Dedifferentiated amniotic fluid mesenchymal stem cell (primary cell): Measurements from ENCODE around the gene PLXNA1.

Source experiments
- DNase-seq: peaks from one replicate; pipeline ENCODE4 v3.0.0-alpha.2; 2016; ENCODE audit errors: extremely low spot score

Gene PLXNA1

DNA sequence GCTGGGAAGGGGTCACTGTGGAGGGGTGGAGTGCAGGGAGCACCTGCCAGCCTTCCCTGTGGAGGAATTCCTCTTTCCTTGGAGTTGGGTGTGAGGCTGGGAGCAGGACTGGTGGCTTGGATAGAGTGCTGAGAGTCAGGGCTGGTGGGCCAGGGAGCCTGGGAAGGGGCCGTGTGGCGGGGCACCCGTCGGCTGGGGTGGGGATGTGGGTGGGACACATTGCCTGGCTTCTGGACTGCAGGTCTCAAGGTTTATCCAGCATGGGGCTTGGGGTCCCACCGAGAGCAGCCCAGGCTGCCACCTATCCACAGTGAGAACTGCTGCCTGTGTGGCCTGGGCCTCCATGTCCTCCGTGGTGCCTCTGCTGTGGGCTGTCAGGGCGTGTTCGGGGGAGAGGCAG, 4.7 kb downstream of the PLXNA1 start:
- DNase-seq, result no peak

- DNase-seq, result no peak
Observed at GRCh38 chr3:126988451-126989021, 5.6 kb downstream of the PLXNA1 start.

- no peak for DNase-seq
Observed at GRCh38 chr3:126989316-126990023, 6.6 kb downstream of the PLXNA1 start.

DNA sequence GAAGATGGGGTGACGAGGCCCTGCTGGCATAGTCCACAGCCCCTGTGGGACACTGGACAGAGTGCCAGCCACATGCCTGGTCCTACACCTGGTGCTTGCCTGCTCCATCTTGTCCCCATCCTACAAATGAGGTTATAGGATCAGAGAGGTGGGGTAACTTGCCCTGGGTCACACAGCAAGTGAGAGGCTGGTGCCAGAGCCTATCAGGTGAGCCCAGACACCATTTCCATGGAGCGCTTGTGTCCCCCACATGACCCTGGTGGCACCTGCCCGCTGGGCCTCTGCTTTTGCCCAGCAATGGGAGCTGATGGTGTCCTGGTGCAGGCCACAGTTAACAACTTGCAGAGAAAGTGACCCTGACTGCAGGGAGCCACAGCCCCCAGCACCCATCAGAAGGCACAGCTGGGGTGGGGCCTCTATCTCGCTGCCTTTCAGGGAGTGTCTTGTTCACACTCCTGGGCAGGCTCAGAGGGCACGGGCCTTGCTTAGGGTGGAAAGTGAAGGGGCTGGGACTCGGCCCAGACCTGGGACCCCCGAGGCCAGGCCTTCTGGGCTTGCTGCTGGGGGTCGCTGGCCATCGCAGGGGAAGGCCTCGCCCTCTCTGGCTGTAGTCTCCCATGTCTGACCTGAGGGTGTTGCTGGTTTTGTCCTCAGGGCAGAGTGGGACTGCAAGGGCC, 7.2 kb downstream of the PLXNA1 start:
- no peak for DNase-seq

- DNase-seq, result no peak
Observed at GRCh38 chr3:126990890-126991289, 8.0 kb downstream of the PLXNA1 start.

GRCh38 chr3:126991366-126992200, 8.7 kb downstream of the PLXNA1 start:
- DNase-seq, result no peak

GRCh38 chr3:126992216-126992615, 9.3 kb downstream of the PLXNA1 start:
- DNase-seq, result no peak

DNA sequence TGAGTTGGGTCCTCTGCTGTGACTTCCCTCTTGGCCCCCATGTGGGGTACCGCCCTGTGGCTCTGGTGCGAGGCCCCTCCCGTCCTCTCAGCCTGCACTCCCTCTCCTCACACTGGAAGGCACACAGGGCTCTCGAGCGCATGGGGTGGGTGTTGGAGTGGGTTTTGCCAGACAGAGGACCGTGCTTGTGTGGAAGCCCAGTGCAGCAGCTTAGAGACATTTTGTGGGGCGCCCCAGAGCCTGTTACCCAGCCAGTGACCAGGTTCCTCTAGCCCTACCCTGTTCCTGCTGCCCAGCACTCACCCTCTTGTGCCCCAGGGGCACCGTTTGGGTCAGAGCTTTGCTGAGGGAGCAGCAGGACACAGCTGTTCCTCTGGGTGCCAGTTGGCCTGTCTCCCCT, 9.9 kb downstream of the PLXNA1 start:
- no peak for DNase-seq

GRCh38 chr3:126993436-126993835, 10.5 kb downstream of the PLXNA1 start:
- no peak for DNase-seq

GRCh38 chr3:126994661-126995245, 11.8 kb downstream of the PLXNA1 start:
- no peak for DNase-seq

- no peak for DNase-seq
Observed at GRCh38 chr3:126995254-126995780, 12.4 kb downstream of the PLXNA1 start.

DNA sequence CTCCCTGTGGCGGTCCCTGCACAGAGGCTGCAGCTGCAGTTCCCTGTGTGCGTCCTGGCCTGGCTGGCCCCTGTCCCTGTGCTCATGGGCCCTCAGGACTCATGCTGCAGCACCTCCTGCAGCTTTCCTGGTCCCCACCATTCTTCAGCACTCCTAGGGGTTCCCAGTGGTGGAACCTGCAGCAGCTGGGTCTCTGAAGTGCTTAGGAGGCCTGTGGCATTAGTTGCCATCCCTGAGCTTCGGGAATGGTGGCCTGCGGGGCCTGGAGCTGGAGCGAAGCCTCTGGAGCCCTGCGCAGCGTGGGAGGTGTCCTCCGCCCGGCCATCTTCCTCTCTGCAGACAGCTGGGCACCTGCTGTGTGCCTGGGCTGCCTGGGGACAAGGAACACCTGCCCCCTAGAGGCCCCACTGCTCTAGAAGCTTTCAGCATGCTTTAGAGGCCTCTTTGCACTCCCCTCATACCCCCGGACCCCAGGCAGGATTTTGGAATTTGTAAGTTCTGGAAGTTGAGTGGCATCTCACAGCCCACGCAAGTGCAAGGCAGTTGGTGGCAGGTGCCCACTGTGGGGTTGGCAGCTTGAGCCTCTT, 13.1 kb downstream of the PLXNA1 start:
- no peak for DNase-seq

DNA sequence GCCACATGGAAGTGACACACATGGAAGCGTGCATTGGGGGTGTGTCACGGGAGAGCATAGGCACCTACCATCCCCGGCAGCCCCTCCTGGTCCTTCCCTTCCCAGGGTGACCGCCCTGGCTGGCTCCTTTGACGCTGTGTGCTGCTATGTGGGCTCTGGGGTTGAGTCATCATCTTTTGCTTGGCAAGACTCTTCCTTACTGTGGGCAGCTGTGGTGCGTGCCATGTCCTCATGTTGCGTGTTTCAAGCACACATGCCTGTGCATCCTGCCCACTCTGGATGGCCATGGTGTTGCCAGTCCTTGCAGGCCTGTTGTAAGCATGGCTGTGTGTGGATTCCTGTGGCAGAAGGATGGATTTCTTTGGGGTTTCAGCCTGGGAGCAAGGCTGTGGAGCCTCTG, 14.0 kb downstream of the PLXNA1 start:
- peak; percentile 36 for DNase-seq

- no peak for DNase-seq
Observed at GRCh38 chr3:126997455-126998038, 14.6 kb downstream of the PLXNA1 start.

GRCh38 chr3:126998320-126998719, 15.4 kb downstream of the PLXNA1 start:
- DNase-seq, result no peak

GRCh38 chr3:126998728-126999127, 15.8 kb downstream of the PLXNA1 start:
- no peak for DNase-seq

- DNase-seq, result no peak
Observed at GRCh38 chr3:126999383-126999782, 16.5 kb downstream of the PLXNA1 start.

- no peak for DNase-seq
Observed at GRCh38 chr3:127000119-127000518, 17.2 kb downstream of the PLXNA1 start.

DNA sequence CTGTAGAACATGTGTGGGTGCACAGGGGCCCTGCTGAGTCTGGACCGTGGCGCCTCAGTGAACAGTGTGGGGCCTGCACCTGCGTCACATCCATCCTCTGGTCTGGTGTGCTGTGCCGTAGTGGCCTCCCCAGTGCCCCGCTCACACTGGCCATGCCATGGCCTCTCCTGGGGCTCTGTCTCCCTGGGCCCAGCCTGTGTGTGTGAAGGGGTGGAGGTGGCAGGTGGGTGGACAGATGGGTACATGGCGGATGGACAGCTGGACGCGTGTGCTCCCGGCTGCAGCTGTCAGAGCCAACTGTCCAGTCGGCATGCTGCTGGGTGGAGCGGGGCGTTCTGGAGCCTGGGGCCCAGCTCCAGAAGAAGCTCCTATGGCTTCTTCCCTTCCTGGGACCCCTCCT, 17.8 kb downstream of the PLXNA1 start:
- no peak for DNase-seq

DNA sequence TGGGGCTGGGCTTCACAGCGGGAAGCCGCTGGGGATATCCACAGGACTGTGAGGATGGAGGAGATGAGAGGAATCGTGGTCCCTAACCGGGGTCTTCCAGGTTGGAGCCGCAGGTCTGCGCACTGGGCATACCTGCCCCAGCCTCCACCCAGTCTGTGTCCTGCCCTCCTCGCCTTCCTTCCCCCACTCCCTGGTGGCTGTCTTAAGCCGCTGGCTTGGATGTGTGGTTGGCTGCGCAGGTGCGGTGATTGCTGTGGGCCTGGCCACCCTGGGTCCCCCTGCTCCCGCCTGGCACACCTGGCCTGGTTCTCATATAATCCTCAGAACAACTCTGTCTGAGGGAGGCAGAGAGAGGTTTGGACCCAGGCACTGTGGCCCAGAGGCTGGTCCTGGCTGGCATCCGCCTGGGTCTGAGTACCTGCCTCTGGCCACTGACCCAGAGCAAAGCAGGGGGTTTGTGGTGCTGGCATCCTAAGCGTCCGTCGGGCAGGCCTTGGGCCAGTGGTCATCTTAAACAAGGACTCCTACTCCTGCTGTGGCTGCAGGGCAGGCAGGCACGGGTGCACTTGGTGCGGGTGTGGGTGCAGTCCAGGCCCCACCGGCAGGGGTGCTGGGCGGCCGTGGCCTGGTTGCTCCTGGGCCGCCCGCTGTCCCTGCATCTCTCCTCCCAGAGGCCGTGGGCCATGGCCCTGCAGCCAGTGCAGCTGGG, 18.7 kb downstream of the PLXNA1 start:
- no peak for DNase-seq
